ENCODE measurements around the gene GRIK4. TPM values are rescaled to one million over a fixed set of nuclear protein-coding genes. Genes with fewer than 3 reads are reported as not detected.

GRIK4 gene
- total and polyA plus RNA-seq, 8 donors: 0.76 to 10.1 (median 7.7) TPM

- H3K27ac ChIP-seq: no peak overlapping the region
- H3K4me1 ChIP-seq: no peaks in the 10 kb centered on the region
- H3K4me3 ChIP-seq: no peak overlapping the region
- DNase-seq (no peak), ATAC-seq (no peak)
- H3K36me3 ChIP-seq: no peaks in the 10 kb centered on the region
- peaks cover 0 to 5% of the 10 kb centered on the region in 2 donors for H3K27me3 ChIP-seq
- TF ChIP-seq CTCF (IDR thresholded peaks at IDR 0.05): no peak
- no peaks in the 10 kb centered on the region for H3K9me3 ChIP-seq
- intact Hi-C loops (cut with DNase I): no loop called here
These were observed 88.4 kb downstream of the GRIK4 start for GRCh38 chr11:120599816-120600420.

GRCh38 chr11:120601536-120601935 lies 90.0 kb downstream of the GRIK4 start:
- TF ChIP-seq CTCF (IDR thresholded peaks at IDR 0.05): no peak
- H3K27ac ChIP-seq: no peak overlapping the region
- DNase-seq (peak in 2 of 4 donors; percentile 42 to 61), ATAC-seq (peak; percentile 64)
- no peaks in the 10 kb centered on the region for H3K4me1 ChIP-seq
- no peaks in the 10 kb centered on the region for H3K9me3 ChIP-seq
- H3K36me3 ChIP-seq: no peaks in the 10 kb centered on the region
- no peak overlapping the region for H3K4me3 ChIP-seq
- H3K27me3 ChIP-seq: peaks cover 0 to 5% of the 10 kb centered on the region in 2 donors
- intact Hi-C loops (cut with DNase I): no loop called here

- TF ChIP-seq CTCF (IDR thresholded peaks at IDR 0.05): no peak
- Histone ChIP-seq H3K4me3 (no peak overlapping the region), H3K9me3 (no peaks in the 10 kb centered on the region), H3K4me1 (no peaks in the 10 kb centered on the region), H3K36me3 (no peaks in the 10 kb centered on the region), H3K27ac (no peak overlapping the region), H3K27me3 (no peaks in the 10 kb centered on the region)
- DNase-seq: peak in 1 of 4 donors; percentile 18
- no peak for ATAC-seq
- intact Hi-C loops (cut with DNase I): no loop called here
These were observed 91.5 kb downstream of the GRIK4 start for GRCh38 chr11:120603071-120603470.

GRCh38 chr11:120605469-120605868 lies 93.9 kb downstream of the GRIK4 start:
- ATAC-seq (no peak), DNase-seq (no peak)
- Histone ChIP-seq H3K27me3 (no peaks in the 10 kb centered on the region), H3K4me1 (no peaks in the 10 kb centered on the region), H3K36me3 (no peaks in the 10 kb centered on the region), H3K27ac (no peak overlapping the region), H3K4me3 (no peak overlapping the region), H3K9me3 (no peaks in the 10 kb centered on the region)
- intact Hi-C loops (cut with DNase I): no loop called here
- no peak for TF ChIP-seq CTCF (IDR thresholded peaks at IDR 0.05)

GRCh38 chr11:120606211-120607010 lies 94.9 kb downstream of the GRIK4 start:
- H3K27ac ChIP-seq: no peak overlapping the region
- no peaks in the 10 kb centered on the region for H3K27me3 ChIP-seq
- no peaks in the 10 kb centered on the region for H3K4me1 ChIP-seq
- H3K36me3 ChIP-seq: no peaks in the 10 kb centered on the region
- no peak for TF ChIP-seq CTCF (IDR thresholded peaks at IDR 0.05)
- ATAC-seq (no peak), DNase-seq (no peak)
- no peaks in the 10 kb centered on the region for H3K9me3 ChIP-seq
- intact Hi-C loops (cut with DNase I): no loop called here
- H3K4me3 ChIP-seq: no peak overlapping the region
